DND-41 (cell line): ENCODE results near the gene TECPR1.

Experiments used
- CTCF ChIP-seq: IDR thresholded peaks from 2 replicates; pipeline ENCODE4 v1.5.1; 2012; ENCODE audit warnings: borderline replicate concordance, low read length, moderate library complexity, mild to moderate bottlenecking; ENCODE audit not compliant: poor library complexity, severe bottlenecking; ENCODE audit errors: extremely low read depth
- EZH2 ChIP-seq: IDR thresholded peaks from 3 replicates; pipeline ENCODE4 v1.6.1; 2012; ENCODE audit warnings: borderline replicate concordance, low read depth, mild to moderate bottlenecking, moderate library complexity, low read length, inconsistent platforms; ENCODE audit not compliant: severe bottlenecking

DNA sequence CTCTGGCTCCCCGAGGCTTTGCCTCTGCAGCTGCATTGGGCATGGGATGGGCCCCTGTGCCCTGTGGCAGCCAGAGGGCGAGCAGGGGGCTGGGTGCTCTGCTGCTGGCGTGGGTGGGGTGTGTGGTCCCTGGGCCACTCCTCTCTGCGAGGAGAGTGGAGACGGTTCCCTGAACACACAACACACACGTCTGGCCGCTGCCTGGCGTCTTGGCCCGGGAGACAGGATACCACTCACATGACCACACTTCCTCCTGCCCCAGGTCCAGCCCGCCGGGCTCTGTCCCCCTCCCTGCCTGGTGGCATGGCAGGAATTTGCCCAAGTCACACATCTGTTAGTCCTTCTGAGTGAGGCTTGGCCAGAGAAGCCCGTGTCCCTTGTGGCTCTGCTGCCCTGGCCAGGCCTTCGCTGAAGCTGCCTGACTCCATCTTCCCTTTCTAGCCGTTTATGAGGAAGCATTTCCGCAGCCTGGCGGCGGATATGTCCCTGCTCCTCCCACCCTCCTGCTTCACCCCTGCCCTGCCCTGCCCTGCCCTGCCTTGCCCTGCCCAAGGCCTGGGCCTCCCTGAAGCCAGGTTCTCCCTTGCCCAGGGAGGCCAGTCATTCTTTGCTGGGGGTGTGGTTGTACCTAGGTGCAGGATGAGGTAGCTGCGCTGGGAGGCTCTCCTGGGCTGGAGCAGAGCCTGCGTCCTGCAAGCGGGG, 32.5 kb upstream of the TECPR1 start:
- TF ChIP-seq CTCF (no peak), EZH2 (no peak)
